ENCODE results near the gene SLC35E1. TPM values are rescaled to one million over a fixed set of nuclear protein-coding genes. Genes with fewer than 3 reads are reported as not detected.

The SLC35E1 gene
- total RNA-seq, 1 experiment from 2014 or later = 35.8 TPM

- H2BK5ac ChIP-seq (ENCODE audit: insufficient read length, low read length) = no peak overlapping the region
- Mint-ChIP-seq H3K4me1 (peaks cover 52 to 67% of the 10 kb centered on the region in 2 experiments), H3K4me3 (peak overlapping the region; percentile 14 to 40; a peak in 2 of 5 replicates), H3K27ac (peak overlapping the region; percentile 48 to 91 (median 84); a peak in 5 of 7 replicates), H3K9me3 (no peaks in the 10 kb centered on the region), H3K27me3 (ENCODE audit: low read depth) (no peaks in the 10 kb centered on the region), H3K36me3 (ENCODE audit: insufficient read depth in 1 of 3, low read depth in 3 of 3) (no peaks in the 10 kb centered on the region)
- no peak overlapping the region for H4K91ac ChIP-seq (ENCODE audit: insufficient read length, low read depth, low read length)
- peaks cover 12% of the 10 kb centered on the region for H3K79me1 ChIP-seq (ENCODE audit: insufficient read depth, low read depth, low read length, poor library complexity, severe bottlenecking)
- peaks cover 13% of the 10 kb centered on the region for H3K4me1 ChIP-seq (ENCODE audit: insufficient read depth, low read length)
- no peak overlapping the region for H2BK12ac ChIP-seq (ENCODE audit: insufficient read length, low read depth, low read length)
- WGBS (ENCODE audit: extremely low coverage, insufficient read length, low lambda C conversion rate) = no CpG with 5 or more reads among the region's 13 CpGs
- no peaks in the 10 kb centered on the region for H3K23me2 ChIP-seq (ENCODE audit: insufficient read length, low read depth, low read length, poor library complexity, severe bottlenecking)
- no peak overlapping the region for H3K4ac ChIP-seq (ENCODE audit: low read depth, low read length)
- no peak for TF ChIP-seq CTCF (conservative IDR thresholded peaks at IDR 0.05)
- H3K9me3 ChIP-seq (ENCODE audit: control insufficient read depth, low read depth, low read length) = no peaks in the 10 kb centered on the region
- no peak overlapping the region for H2AK5ac ChIP-seq (ENCODE audit: insufficient read length, low read length)
- no peak overlapping the region for H2BK120ac ChIP-seq (ENCODE audit: low read depth, low read length, poor library complexity, severe bottlenecking)
- no peak overlapping the region for H4K8ac ChIP-seq (replicated peaks; ENCODE audit: insufficient read length, low read depth, low read length)
- no peak overlapping the region for H3K18ac ChIP-seq (ENCODE audit: insufficient read length, low read depth, low read length)
- H3K9ac ChIP-seq (ENCODE audit: extremely low read depth, insufficient read length, low read length) = no peak overlapping the region
- no peak overlapping the region for H2BK20ac ChIP-seq (ENCODE audit: low read depth, low read length, poor library complexity, severe bottlenecking)
- no peak overlapping the region for H3K23ac ChIP-seq (ENCODE audit: insufficient read length, low read depth, low read length)
- DNase-seq = no peak
- H3K27ac ChIP-seq (ENCODE audit: insufficient read length, low read depth, low read length) = no peak overlapping the region
- H4K20me1 ChIP-seq (ENCODE audit: control insufficient read depth, insufficient read depth, insufficient read length) = no peaks in the 10 kb centered on the region
- no peak overlapping the region; the same call in 1 of the 2 replicates for H3K14ac ChIP-seq (ENCODE audit: insufficient read depth, low read length)
- H3K27me3 ChIP-seq (ENCODE audit: insufficient read depth, low read length) = no peaks in the 10 kb centered on the region
- H3K4me2 ChIP-seq (ENCODE audit: insufficient read depth, insufficient read length, low read length) = peak overlapping the region; percentile 70
- no peak overlapping the region for H2BK15ac ChIP-seq (ENCODE audit: low read depth, low read length)
- H3K56ac ChIP-seq (ENCODE audit: insufficient read length, low read depth, low read length) = no peak overlapping the region
- H3K79me2 ChIP-seq (ENCODE audit: insufficient read depth, low read length) = peaks cover 15% of the 10 kb centered on the region; the same call in 1 of the 2 replicates
- no peak overlapping the region for H3T11ph ChIP-seq (ENCODE audit: low read length)
- no peak overlapping the region for H4K5ac ChIP-seq (ENCODE audit: insufficient read length, low read depth, low read length)
- no peak overlapping the region for H2AFZ ChIP-seq (ENCODE audit: low read length)
Observed at GRCh38 chr19:16585094-16585801, 13.0 kb upstream of the SLC35E1 start.
